Urothelium cell line (cell line): Measurements from ENCODE around the gene NPY4R2.
"Not testable (repeated sequence)": the region's sequence is repeated elsewhere in the genome, so short reads cannot be mapped to it uniquely, and the experiment has no call there.

Source experiments
- DNase-seq: peaks from one replicate; pipeline ENCODE4 v3.0.0; 2011; ENCODE audit warnings: low spot score, mixed read lengths
- FAIRE-seq: peaks from 2 replicates; lab custom pipeline; 2011; peaks lifted over from hg19 to GRCh38; lab: Jason Lieb, UNC

Gene NPY4R2

GRCh38 chr10:47918475-47918874 is at the start of gene NPY4R2:
TSS of gene NPY4R2 (plus strand) at chr10:47918662. CDS start at chr10:47921988, 3,326 bp downstream.
- not testable (repeated sequence) for DNase-seq, FAIRE-seq

- not testable (repeated sequence) for DNase-seq, FAIRE-seq
Observed at GRCh38 chr10:47870887-47871286, 47.6 kb upstream of the NPY4R2 start.

- FAIRE-seq, DNase-seq: not testable (repeated sequence)
Observed at GRCh38 chr10:47871485-47872180, 46.8 kb upstream of the NPY4R2 start.

GRCh38 chr10:47872236-47872635 is 46.2 kb upstream of the NPY4R2 start:
- not testable (repeated sequence) for FAIRE-seq, DNase-seq

- not testable (repeated sequence) for DNase-seq, FAIRE-seq
Observed at GRCh38 chr10:47884239-47884638, 34.2 kb upstream of the NPY4R2 start.

- not testable (repeated sequence) for DNase-seq, FAIRE-seq
Observed at GRCh38 chr10:47884934-47885333, 33.5 kb upstream of the NPY4R2 start.

GRCh38 chr10:47886356-47886755 is 32.1 kb upstream of the NPY4R2 start:
- FAIRE-seq, DNase-seq: not testable (repeated sequence)

GRCh38 chr10:47886827-47887226 is 31.6 kb upstream of the NPY4R2 start:
- not testable (repeated sequence) for FAIRE-seq, DNase-seq

- FAIRE-seq, DNase-seq: not testable (repeated sequence)
Observed at GRCh38 chr10:47890737-47891136, 27.7 kb upstream of the NPY4R2 start.

- FAIRE-seq, DNase-seq: not testable (repeated sequence)
Observed at GRCh38 chr10:47892494-47893261, 25.8 kb upstream of the NPY4R2 start.

- FAIRE-seq, DNase-seq: not testable (repeated sequence)
Observed at GRCh38 chr10:47894571-47894970, 23.9 kb upstream of the NPY4R2 start.

GRCh38 chr10:47897813-47898212 is 20.6 kb upstream of the NPY4R2 start:
- not testable (repeated sequence) for FAIRE-seq, DNase-seq

GRCh38 chr10:47909333-47909732 is 9.1 kb upstream of the NPY4R2 start:
- DNase-seq, FAIRE-seq: not testable (repeated sequence)

- DNase-seq, FAIRE-seq: not testable (repeated sequence)
Observed at GRCh38 chr10:47910486-47910885, 8.0 kb upstream of the NPY4R2 start.

- not testable (repeated sequence) for FAIRE-seq, DNase-seq
Observed at GRCh38 chr10:47914052-47914451, 4.4 kb upstream of the NPY4R2 start.

- not testable (repeated sequence) for FAIRE-seq, DNase-seq
Observed at GRCh38 chr10:47915849-47916548, 2.5 kb upstream of the NPY4R2 start.

- not testable (repeated sequence) for DNase-seq, FAIRE-seq
Observed at GRCh38 chr10:47920610-47921009, 2.1 kb downstream of the NPY4R2 start.

- not testable (repeated sequence) for FAIRE-seq, DNase-seq
Observed at GRCh38 chr10:47922503-47922902, 4.0 kb downstream of the NPY4R2 start.

- DNase-seq, FAIRE-seq: not testable (repeated sequence)
Observed at GRCh38 chr10:47924628-47925027, 6.2 kb downstream of the NPY4R2 start.

- not testable (repeated sequence) for DNase-seq, FAIRE-seq
Observed at GRCh38 chr10:47927147-47927916, 8.9 kb downstream of the NPY4R2 start.
